ENCODE data around the gene ITPKA.
A peak's percentile ranks its signal among the peaks of the same experiment; 100 is the strongest.

Gene ITPKA

GRCh38 chr15:41483115-41483514 lies 10.6 kb upstream of the ITPKA start:
- peak; percentile 61 for DNase-seq (ENCODE audit: low read depth)
- no peak overlapping the region for H3K4me3 ChIP-seq (ENCODE audit: low read depth, low read length)
- no peak for TF ChIP-seq CTCF (conservative IDR thresholded peaks at IDR 0.05; ENCODE audit: low read depth, low read length)

GRCh38 chr15:41483519-41483918 lies 10.2 kb upstream of the ITPKA start:
- DNase-seq (ENCODE audit: low read depth) = no peak
- H3K4me3 ChIP-seq (ENCODE audit: low read depth, low read length) = no peak overlapping the region
- no peak for TF ChIP-seq CTCF (conservative IDR thresholded peaks at IDR 0.05; ENCODE audit: low read depth, low read length)

GRCh38 chr15:41484937-41485625 lies 8.6 kb upstream of the ITPKA start:
- no peak for DNase-seq (ENCODE audit: low read depth)
- no peak for TF ChIP-seq CTCF (conservative IDR thresholded peaks at IDR 0.05; ENCODE audit: low read depth, low read length)
- H3K4me3 ChIP-seq (ENCODE audit: low read depth, low read length) = no peak overlapping the region

GRCh38 chr15:41486286-41486685 lies 7.4 kb upstream of the ITPKA start:
- no peak for TF ChIP-seq CTCF (conservative IDR thresholded peaks at IDR 0.05; ENCODE audit: low read depth, low read length)
- H3K4me3 ChIP-seq (ENCODE audit: low read depth, low read length) = no peak overlapping the region

GRCh38 chr15:41487381-41487780 lies 6.3 kb upstream of the ITPKA start:
- no peak for DNase-seq (ENCODE audit: low read depth)
- H3K4me3 ChIP-seq (ENCODE audit: low read depth, low read length) = no peak overlapping the region
- no peak for TF ChIP-seq CTCF (conservative IDR thresholded peaks at IDR 0.05; ENCODE audit: low read depth, low read length)

More at GRCh38 chr15:41486286-41486685, 7.4 kb upstream of the ITPKA start:
- no peak for DNase-seq (ENCODE audit: low read depth)

GRCh38 chr15:41487802-41488201 lies 5.9 kb upstream of the ITPKA start:
- H3K4me3 ChIP-seq (ENCODE audit: low read depth, low read length) = no peak overlapping the region
- TF ChIP-seq CTCF (conservative IDR thresholded peaks at IDR 0.05; ENCODE audit: low read depth, low read length) = no peak
- DNase-seq (ENCODE audit: low read depth) = no peak

- no peak overlapping the region for H3K4me3 ChIP-seq (ENCODE audit: low read depth, low read length)
- no peak for TF ChIP-seq CTCF (conservative IDR thresholded peaks at IDR 0.05; ENCODE audit: low read depth, low read length)
- DNase-seq (ENCODE audit: low read depth) = no peak
Observed at GRCh38 chr15:41489641-41490040, 4.0 kb upstream of the ITPKA start.
